H1 (cell line): ENCODE results near the gene BTBD9.

Source experiments
- ATF3 ChIP-seq: IDR thresholded peaks from 2 replicates; pipeline ENCODE4 v1.6.1; 2011; ENCODE audit warnings: low read depth, mild to moderate bottlenecking, low read length; ENCODE audit not compliant: insufficient read depth
- BRCA1 ChIP-seq: IDR thresholded peaks from 2 replicates; pipeline ENCODE4 v1.6.1; 2012; ENCODE audit warnings: low read depth, low read length, improper control_type of control experiment
- CHD1 ChIP-seq: IDR thresholded peaks from 2 replicates; pipeline ENCODE4 v1.6.1; 2012; ENCODE audit warnings: low read depth, low read length, improper control_type of control experiment
- CHD2 ChIP-seq: IDR thresholded peaks from 2 replicates; pipeline ENCODE4 v1.6.1; 2012; ENCODE audit warnings: low read length, improper control_type of control experiment
- CTCF ChIP-seq, 3 experiments: IDR thresholded peaks; 1 replicate in 2 of 3; 2 replicates in 1 of 3; pipeline versions ENCODE4 v1.5.1 to v1.6.1; 2011; ENCODE audit warnings: low read length in 3 of 3, mild to moderate bottlenecking in 3 of 3, inconsistent platforms in 2 of 3, low read depth in 1 of 3, moderate library complexity in 1 of 3; ENCODE audit not compliant: insufficient read depth in 1 of 3; ENCODE audit errors: control extremely low read depth in 1 of 3
- EGR1 ChIP-seq: IDR thresholded peaks from 2 replicates; pipeline ENCODE4 v1.6.1; 2011; ENCODE audit warnings: low read depth, low read length, borderline replicate concordance
- EZH2 ChIP-seq: fragments of 200-600 bp; sonication (generic); IDR thresholded peaks from 2 replicates; pipeline ENCODE4 v1.7.1; 2012; ENCODE audit warnings: low read depth, mild to moderate bottlenecking, moderate library complexity, low read length, inconsistent platforms; ENCODE audit not compliant: severe bottlenecking
- POLR2A ChIP-seq, 2 experiments: IDR thresholded peaks; 1 replicate in 1 of 2; 2 replicates in 1 of 2; pipeline ENCODE4 v1.6.1; 2011; ENCODE audit warnings: low read depth in 2 of 2, low read length in 2 of 2, mild to moderate bottlenecking in 2 of 2; ENCODE audit errors: control extremely low read depth in 1 of 2
- SP2 ChIP-seq: IDR thresholded peaks from 2 replicates; pipeline ENCODE4 v1.6.1; 2012; ENCODE audit warnings: mild to moderate bottlenecking, low read length, inconsistent platforms
- TEAD4 ChIP-seq: IDR thresholded peaks from 2 replicates; pipeline ENCODE4 v1.6.1; 2012; ENCODE audit warnings: low read depth, low read length, inconsistent platforms, mixed read lengths

DNA sequence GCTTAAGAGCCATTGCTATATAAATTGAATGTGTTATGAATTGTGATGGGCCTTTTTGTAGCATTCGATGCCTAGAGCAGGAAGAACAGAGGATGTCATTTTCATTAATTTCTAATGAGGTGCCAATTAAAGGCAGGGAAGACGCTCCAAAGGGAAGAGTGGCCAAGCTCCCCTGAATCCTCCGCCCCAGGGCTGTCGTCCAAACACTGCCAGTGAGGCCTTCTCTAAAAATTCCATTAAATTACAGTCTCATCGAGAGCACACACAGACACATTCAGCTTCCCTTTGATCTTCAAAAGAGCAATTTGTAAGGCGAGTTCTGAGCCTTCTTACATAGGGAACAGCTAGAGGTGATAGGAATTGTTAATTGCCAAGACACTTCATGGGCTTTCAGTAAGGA lies 520.2 kb downstream of the BTBD9 start:
- no peak for TF ChIP-seq POLR2A (IDR thresholded peaks at IDR 0.05; ENCODE audit: control extremely low read depth in 1 of 2, low read depth in 2 of 2, low read length in 2 of 2)
- no peak for TF ChIP-seq CTCF (IDR thresholded peaks at IDR 0.05; ENCODE audit: control extremely low read depth in 1 of 3, insufficient read depth in 1 of 3, low read depth in 1 of 3, low read length in 3 of 3)
- TF ChIP-seq BRCA1 = no peak
- no peak for TF ChIP-seq TEAD4
- no peak for TF ChIP-seq EGR1
- TF ChIP-seq CHD2 = no peak
- no peak for TF ChIP-seq EZH2
- no peak for TF ChIP-seq CHD1
- TF ChIP-seq SP2 = no peak
- no peak for TF ChIP-seq ATF3
